Nephron progenitor cell (in vitro differentiated cells): ENCODE results near the gene AXIN1.

Source experiments
- DNase-seq: peaks from one replicate; pipeline ENCODE4 v3.0.0; 2021
- H3K27ac Mint-ChIP-seq: 2 replicates; pipeline ENCODE4 v1.8.0; 2021; ENCODE audit warnings: mild to moderate bottlenecking, moderate library complexity, mixed read lengths
- H3K27me3 Mint-ChIP-seq: 2 replicates; pipeline ENCODE4 v1.8.0; 2021; ENCODE audit warnings: mild to moderate bottlenecking, low read depth, mixed read lengths; ENCODE audit not compliant: poor library complexity
- H3K36me3 Mint-ChIP-seq: 2 replicates; pipeline ENCODE4 v1.8.0; 2021; ENCODE audit warnings: low read depth, mixed read lengths
- H3K4me1 Mint-ChIP-seq: 2 replicates; pipeline ENCODE4 v1.8.0; 2021; ENCODE audit warnings: mixed read lengths
- H3K4me3 Mint-ChIP-seq: 2 replicates; pipeline ENCODE4 v1.8.0; 2021; ENCODE audit warnings: mild to moderate bottlenecking, moderate library complexity, mixed read lengths
- H3K9me3 Mint-ChIP-seq: 2 replicates; pipeline ENCODE4 v1.8.0; 2021; ENCODE audit warnings: mild to moderate bottlenecking, moderate library complexity, mixed read lengths
- CTCF ChIP-seq: fragments of 200-600 bp; sonication (generic); IDR thresholded peaks from 2 replicates; pipeline ENCODE4 v1.5.0; 2021; ENCODE audit warnings: antibody characterized with exemption

The AXIN1 gene

GRCh38 chr16:320206-320605, 32.3 kb downstream of the AXIN1 start:
- Mint-ChIP-seq H3K4me3 (no peak overlapping the region), H3K9me3 (no peaks in the 10 kb centered on the region), H3K4me1 (peaks cover 29% of the 10 kb centered on the region), H3K27me3 (peaks cover 4% of the 10 kb centered on the region), H3K27ac (no peak overlapping the region), H3K36me3 (peaks cover 13% of the 10 kb centered on the region)
- no peak for DNase-seq
- no peak for TF ChIP-seq CTCF

GRCh38 chr16:318628-319027, 33.9 kb downstream of the AXIN1 start:
- Mint-ChIP-seq H3K36me3 (peaks cover 19% of the 10 kb centered on the region), H3K9me3 (no peaks in the 10 kb centered on the region), H3K4me3 (no peak overlapping the region), H3K4me1 (peaks cover 21% of the 10 kb centered on the region), H3K27me3 (peaks cover 4% of the 10 kb centered on the region), H3K27ac (peak overlapping the region; percentile 53)
- peak; percentile 33 for DNase-seq
- peak; percentile 21 for TF ChIP-seq CTCF

- H3K4me3 Mint-ChIP-seq, result no peak overlapping the region
- peaks cover 18% of the 10 kb centered on the region for H3K4me1 Mint-ChIP-seq
- no peak overlapping the region for H3K27ac Mint-ChIP-seq
- H3K9me3 Mint-ChIP-seq, result no peaks in the 10 kb centered on the region
- peaks cover 19% of the 10 kb centered on the region for H3K36me3 Mint-ChIP-seq
- TF ChIP-seq CTCF, result no peak
- H3K27me3 Mint-ChIP-seq, result peaks cover 2% of the 10 kb centered on the region
- DNase-seq, result no peak
These were observed 34.9 kb downstream of the AXIN1 start for GRCh38 chr16:317583-317982.

GRCh38 chr16:316741-317464, 35.6 kb downstream of the AXIN1 start:
- H3K36me3 Mint-ChIP-seq, result peaks cover 25% of the 10 kb centered on the region
- peaks cover 16% of the 10 kb centered on the region for H3K4me1 Mint-ChIP-seq
- H3K27ac Mint-ChIP-seq, result peak overlapping the region; percentile 12
- H3K9me3 Mint-ChIP-seq, result no peaks in the 10 kb centered on the region
- DNase-seq, result no peak
- no peaks in the 10 kb centered on the region for H3K27me3 Mint-ChIP-seq
- no peak overlapping the region for H3K4me3 Mint-ChIP-seq
- no peak for TF ChIP-seq CTCF

- Mint-ChIP-seq H3K4me1 (peaks cover 9% of the 10 kb centered on the region), H3K27ac (peak overlapping the region; percentile 57), H3K36me3 (peaks cover 36% of the 10 kb centered on the region), H3K4me3 (no peak overlapping the region), H3K9me3 (no peaks in the 10 kb centered on the region), H3K27me3 (no peaks in the 10 kb centered on the region)
- no peak for TF ChIP-seq CTCF
- no peak for DNase-seq
These were observed 37.7 kb downstream of the AXIN1 start for GRCh38 chr16:314795-315299.

GRCh38 chr16:314351-314750, 38.2 kb downstream of the AXIN1 start:
- peaks cover 33% of the 10 kb centered on the region for H3K36me3 Mint-ChIP-seq

More at GRCh38 chr16:314351-314750, 38.2 kb downstream of the AXIN1 start:
- H3K4me3 Mint-ChIP-seq, result no peak overlapping the region
- H3K4me1 Mint-ChIP-seq, result peaks cover 6% of the 10 kb centered on the region
- H3K27ac Mint-ChIP-seq, result no peak overlapping the region
- TF ChIP-seq CTCF, result no peak
- no peaks in the 10 kb centered on the region for H3K9me3 Mint-ChIP-seq
- H3K27me3 Mint-ChIP-seq, result no peaks in the 10 kb centered on the region
- no peak for DNase-seq
